Right ventricle myocardium superior (tissue), 1 donor: ENCODE data around the gene CHAMP1. TPM values are rescaled to one million over a fixed set of nuclear protein-coding genes. Genes with fewer than 3 reads are reported as not detected.

Experiments
- microRNA-seq: library from miRNA; unstranded; fragments of <30 nt; microRNA quantifications from one replicate; pipeline ENCODE4 v1.2.0, GENCODE V29; 2020
- total RNA-seq: library from RNA; stranded (reverse); fragmentation: NEBNext Ultra II Directional; extraction: Animal tissue kit (Norgen Biotek cat#: 25700); gene quantifications from one replicate; pipeline ENCODE4 v1.2.1, GENCODE V29; 2021
- donor health status: DM: no; HTN: yes; CAD: no; lungs with severe emphysema.

Gene CHAMP1
- total RNA-seq, 1 donor from 2014 or later = 8.2 TPM

Small RNA genes lying within 50 kb of the gene (microRNA-seq; reads per million reads assigned to microRNA genes)
- not detected for gene MIR4502

Other genes starting within 250 kb of the CHAMP1 start
- gene RASA3, start 181.9 kb upstream of the CHAMP1 start, total RNA-seq = 11.2 TPM
- not detected for gene CFAP97D2, start 135.2 kb upstream of the CHAMP1 start, total RNA-seq
- gene CDC16, start 79.6 kb upstream of the CHAMP1 start, total RNA-seq = 34.2 TPM
- gene UPF3A, start 32.9 kb upstream of the CHAMP1 start, total RNA-seq = 24.2 TPM